Measurements from ENCODE around the gene SLC22A1.

DNA sequence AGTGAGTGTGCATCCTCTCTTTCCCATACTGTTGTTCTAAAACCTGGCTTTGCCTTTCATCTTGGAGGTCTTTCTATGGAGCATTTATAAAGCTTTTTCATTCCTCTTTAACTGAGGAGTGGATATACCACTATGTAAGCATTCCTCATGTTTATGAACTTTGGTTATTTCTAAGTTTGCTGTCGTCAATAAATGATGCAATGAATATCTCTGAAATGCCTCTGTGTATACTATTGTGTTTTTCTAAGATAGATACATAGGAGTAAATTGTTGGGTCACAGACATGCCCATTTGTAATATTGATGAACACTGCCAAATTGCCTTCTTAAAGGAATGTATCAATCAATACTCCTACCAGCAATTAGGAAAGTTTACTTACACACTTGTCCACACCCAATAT, 83.1 kb downstream of the SLC22A1 start:
- TF ChIP-seq CTCF (IDR thresholded peaks at IDR 0.05) (no peak), TCF7L2 (IDR thresholded peaks at IDR 0.05; ENCODE audit: low read depth, low read length) (no peak), POLR2AphosphoS5 (IDR thresholded peaks at IDR 0.05; ENCODE audit: low read depth, low read length) (no peak), SIN3A (IDR thresholded peaks at IDR 0.05; ENCODE audit: borderline replicate concordance, insufficient read depth, low read depth, low read length) (no peak)
- TF ChIP-seq, protein P1, sequence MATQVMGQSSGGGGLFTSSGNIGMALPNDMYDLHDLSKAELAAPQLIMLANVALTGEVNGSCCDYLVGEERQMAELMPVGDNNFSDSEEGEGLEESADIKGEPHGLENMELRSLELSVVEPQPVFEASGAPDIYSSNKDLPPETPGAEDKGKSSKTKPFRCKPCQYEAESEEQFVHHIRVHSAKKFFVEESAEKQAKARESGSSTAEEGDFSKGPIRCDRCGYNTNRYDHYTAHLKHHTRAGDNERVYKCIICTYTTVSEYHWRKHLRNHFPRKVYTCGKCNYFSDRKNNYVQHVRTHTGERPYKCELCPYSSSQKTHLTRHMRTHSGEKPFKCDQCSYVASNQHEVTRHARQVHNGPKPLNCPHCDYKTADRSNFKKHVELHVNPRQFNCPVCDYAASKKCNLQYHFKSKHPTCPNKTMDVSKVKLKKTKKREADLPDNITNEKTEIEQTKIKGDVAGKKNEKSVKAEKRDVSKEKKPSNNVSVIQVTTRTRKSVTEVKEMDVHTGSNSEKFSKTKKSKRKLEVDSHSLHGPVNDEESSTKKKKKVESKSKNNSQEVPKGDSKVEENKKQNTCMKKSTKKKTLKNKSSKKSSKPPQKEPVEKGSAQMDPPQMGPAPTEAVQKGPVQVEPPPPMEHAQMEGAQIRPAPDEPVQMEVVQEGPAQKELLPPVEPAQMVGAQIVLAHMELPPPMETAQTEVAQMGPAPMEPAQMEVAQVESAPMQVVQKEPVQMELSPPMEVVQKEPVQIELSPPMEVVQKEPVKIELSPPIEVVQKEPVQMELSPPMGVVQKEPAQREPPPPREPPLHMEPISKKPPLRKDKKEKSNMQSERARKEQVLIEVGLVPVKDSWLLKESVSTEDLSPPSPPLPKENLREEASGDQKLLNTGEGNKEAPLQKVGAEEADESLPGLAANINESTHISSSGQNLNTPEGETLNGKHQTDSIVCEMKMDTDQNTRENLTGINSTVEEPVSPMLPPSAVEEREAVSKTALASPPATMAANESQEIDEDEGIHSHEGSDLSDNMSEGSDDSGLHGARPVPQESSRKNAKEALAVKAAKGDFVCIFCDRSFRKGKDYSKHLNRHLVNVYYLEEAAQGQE (IDR thresholded peaks at IDR 0.05; ENCODE audit: insufficient read depth in 1 of 2, low read depth in 2 of 2, low read length in 1 of 2), result no peak

Data from Panc1 (cell line).